Measurements from ENCODE around the gene SUOX. TPM values are rescaled to one million over a fixed set of nuclear protein-coding genes. Genes with fewer than 3 reads are reported as not detected.
"Not testable (repeated sequence)": the region's sequence is repeated elsewhere in the genome, so short reads cannot be mapped to it uniquely, and the experiment has no call there.

The SUOX gene
- total RNA-seq, 2 experiments from 2014 or later, result 2.4 to 2.7 TPM

- H3K36me3 Mint-ChIP-seq; POLR2A ChIA-PET; intact Hi-C loops (cut with micrococcal nuclease); H3K9me3 Mint-ChIP-seq; H3K4me3 Mint-ChIP-seq; H3K27ac Mint-ChIP-seq; DNase-seq; H3K27me3 Mint-ChIP-seq: not testable (repeated sequence)
- peaks cover 18% of the 10 kb centered on the region for H3K4me1 Mint-ChIP-seq (ENCODE audit: low read depth)
- CTCF ChIA-PET, result interaction anchor here (1.5 kb wide), 1 partner anchor 26 kb away, joined by 4 read pairs; no protein-coding TSS in a partner anchor
Measured at GRCh38 chr12:56003376-56003775, 6.3 kb downstream of the SUOX start.

GRCh38 chr12:56004211-56004610, 7.1 kb downstream of the SUOX start:
- DNase-seq, result no peak
- Mint-ChIP-seq H3K4me3 (no peak overlapping the region), H3K4me1 (ENCODE audit: low read depth) (peaks cover 22% of the 10 kb centered on the region), H3K9me3 (no peaks in the 10 kb centered on the region), H3K27me3 (no peaks in the 10 kb centered on the region), H3K36me3 (no peaks in the 10 kb centered on the region), H3K27ac (no peak overlapping the region)
- POLR2A ChIA-PET, result no interaction called here
- intact Hi-C loops (cut with micrococcal nuclease), result no loop called here
- CTCF ChIA-PET, result interaction anchor here (1.5 to 6.9 kb wide), 2 partner anchors 8 to 25 kb away, joined by 4 to 49 read pairs; partner anchors contain the start of gene SUOX

GRCh38 chr12:56007564-56008559, 10.8 kb downstream of the SUOX start:
- no peaks in the 10 kb centered on the region for H3K36me3 Mint-ChIP-seq
- peak overlapping the region; percentile 69 for H3K27ac Mint-ChIP-seq
- no peaks in the 10 kb centered on the region for H3K27me3 Mint-ChIP-seq
- H3K9me3 Mint-ChIP-seq, result no peaks in the 10 kb centered on the region
- intact Hi-C loops (cut with micrococcal nuclease), result loop anchor here (1.0 to 2.0 kb wide), 2 partner anchors 13 to 35 kb away; partner anchors contain the start of gene IKZF4
- H3K4me3 Mint-ChIP-seq, result peak overlapping the region; percentile 79
- CTCF ChIA-PET, result interaction anchor here (1.6 to 6.9 kb wide), 2 partner anchors 11 to 21 kb away, joined by 7 to 49 read pairs; partner anchors contain the start of gene SUOX
- POLR2A ChIA-PET, result interaction anchor here (1.0 to 1.4 kb wide), 6 partner anchors 8 to 96 kb away, joined by 3 to 5 read pairs (median 4); partner anchors contain the start of genes RAB5B and SUOX
- DNase-seq, result peak; percentile 71
- H3K4me1 Mint-ChIP-seq (ENCODE audit: low read depth), result peaks cover 24% of the 10 kb centered on the region

- intact Hi-C loops (cut with micrococcal nuclease), result no loop called here
- Mint-ChIP-seq H3K9me3 (no peaks in the 10 kb centered on the region), H3K4me3 (no peak overlapping the region), H3K27me3 (no peaks in the 10 kb centered on the region), H3K36me3 (no peaks in the 10 kb centered on the region), H3K4me1 (ENCODE audit: low read depth) (peaks cover 24% of the 10 kb centered on the region), H3K27ac (no peak overlapping the region)
- POLR2A ChIA-PET, result no interaction called here
- CTCF ChIA-PET, result interaction anchor here (0.6 to 6.9 kb wide), 4 partner anchors 13 to 295 kb away, joined by 3 to 49 read pairs (median 4); partner anchors contain the start of genes BLOC1S1 and SUOX
- DNase-seq, result no peak
Measured at GRCh38 chr12:56010111-56010570, 13.1 kb downstream of the SUOX start.

- no peak overlapping the region for H3K4me3 Mint-ChIP-seq
- no peak overlapping the region for H3K27ac Mint-ChIP-seq
- no peak for DNase-seq
- POLR2A ChIA-PET, result interaction anchor here (0.6 to 0.8 kb wide), 2 partner anchors 34 to 1057 kb away, joined by 3 to 4 read pairs; no protein-coding TSS in a partner anchor
- no peaks in the 10 kb centered on the region for H3K27me3 Mint-ChIP-seq
- intact Hi-C loops (cut with micrococcal nuclease), result no loop called here
- no peaks in the 10 kb centered on the region for H3K36me3 Mint-ChIP-seq
- CTCF ChIA-PET, result interaction anchor here (0.9 to 1.3 kb wide), 2 partner anchors 13 to 15 kb away, joined by 3 to 8 read pairs; no protein-coding TSS in a partner anchor
- H3K4me1 Mint-ChIP-seq (ENCODE audit: low read depth), result peaks cover 30% of the 10 kb centered on the region
- H3K9me3 Mint-ChIP-seq, result no peaks in the 10 kb centered on the region
Measured at GRCh38 chr12:56011509-56012090, 14.5 kb downstream of the SUOX start.

- intact Hi-C loops (cut with micrococcal nuclease), result no loop called here
- Mint-ChIP-seq H3K9me3 (no peaks in the 10 kb centered on the region), H3K27me3 (no peaks in the 10 kb centered on the region), H3K4me1 (ENCODE audit: low read depth) (peaks cover 19% of the 10 kb centered on the region), H3K36me3 (no peaks in the 10 kb centered on the region), H3K4me3 (no peak overlapping the region), H3K27ac (no peak overlapping the region)
- no peak for DNase-seq
- ChIA-PET POLR2A (interaction anchor here (1.0 to 1.1 kb wide), 2 partner anchors 27 to 40 kb away, joined by 3 to 4 read pairs; partner anchors contain the start of gene RAB5B), CTCF (interaction anchor here (0.7 to 1.1 kb wide), 2 partner anchors 16 to 67 kb away, joined by 3 read pairs; no protein-coding TSS in a partner anchor)
Measured at GRCh38 chr12:56013482-56013881, 16.4 kb downstream of the SUOX start.

GRCh38 chr12:56014205-56014604, 17.1 kb downstream of the SUOX start:
- ChIA-PET POLR2A (interaction anchor here (1.0 to 1.1 kb wide), 2 partner anchors 27 to 41 kb away, joined by 3 to 4 read pairs; partner anchors contain the start of gene RAB5B), CTCF (interaction anchor here (0.7 to 1.1 kb wide), 2 partner anchors 15 to 68 kb away, joined by 3 read pairs; no protein-coding TSS in a partner anchor)
- Mint-ChIP-seq H3K27me3 (no peaks in the 10 kb centered on the region), H3K36me3 (no peaks in the 10 kb centered on the region), H3K4me1 (ENCODE audit: low read depth) (peaks cover 15% of the 10 kb centered on the region), H3K4me3 (no peak overlapping the region), H3K27ac (no peak overlapping the region), H3K9me3 (no peaks in the 10 kb centered on the region)
- no peak for DNase-seq
- intact Hi-C loops (cut with micrococcal nuclease), result no loop called here

- no peak overlapping the region for H3K4me3 Mint-ChIP-seq
- intact Hi-C loops (cut with micrococcal nuclease), result no loop called here
- no peaks in the 10 kb centered on the region for H3K36me3 Mint-ChIP-seq
- H3K27ac Mint-ChIP-seq, result no peak overlapping the region
- no peaks in the 10 kb centered on the region for H3K27me3 Mint-ChIP-seq
- ChIA-PET POLR2A (no interaction called here), CTCF (no interaction called here)
- H3K4me1 Mint-ChIP-seq (ENCODE audit: low read depth), result peaks cover 26% of the 10 kb centered on the region
- H3K9me3 Mint-ChIP-seq, result no peaks in the 10 kb centered on the region
- no peak for DNase-seq
Measured at GRCh38 chr12:56017181-56017580, 20.1 kb downstream of the SUOX start.

GRCh38 chr12:56018356-56018755, 21.3 kb downstream of the SUOX start:
- no peaks in the 10 kb centered on the region for H3K9me3 Mint-ChIP-seq
- peaks cover 34% of the 10 kb centered on the region for H3K4me1 Mint-ChIP-seq (ENCODE audit: low read depth)
- intact Hi-C loops (cut with micrococcal nuclease), result no loop called here
- no peak overlapping the region for H3K27ac Mint-ChIP-seq
- no peak for DNase-seq
- H3K4me3 Mint-ChIP-seq, result no peak overlapping the region
- no peaks in the 10 kb centered on the region for H3K36me3 Mint-ChIP-seq
- H3K27me3 Mint-ChIP-seq, result no peaks in the 10 kb centered on the region
- POLR2A ChIA-PET, result no interaction called here
- CTCF ChIA-PET, result interaction anchor here (2.7 to 5.1 kb wide), 2 partner anchors 11 to 22 kb away, joined by 14 to 35 read pairs; partner anchors contain the start of gene SUOX

GRCh38 chr12:56020423-56021184, 23.5 kb downstream of the SUOX start, which contains the start of gene IKZF4:
TSS of gene IKZF4 (plus strand) at chr12:56021043. CDS start at chr12:56021494, 451 bp downstream.
- Mint-ChIP-seq H3K4me1 (ENCODE audit: low read depth) (peaks cover 32% of the 10 kb centered on the region), H3K4me3 (peak within 1 kb of the TSS; percentile 83), H3K36me3 (peaks cover 2% of the 10 kb centered on the region), H3K27me3 (no peaks in the 10 kb centered on the region), H3K9me3 (no peaks in the 10 kb centered on the region), H3K27ac (peak within 1 kb of the TSS; percentile 80)
- intact Hi-C loops (cut with micrococcal nuclease), result loop anchor here (1.0 to 2.0 kb wide), 2 partner anchors 13 to 20 kb away; partner anchors contain the start of gene RPS26
- POLR2A ChIA-PET, result interaction anchor here (0.6 to 1.0 kb wide), 2 partner anchors 19 to 20 kb away, joined by 3 to 4 read pairs; no protein-coding TSS in a partner anchor
- peak; percentile 41 for DNase-seq
- CTCF ChIA-PET, result interaction anchor here (1.0 to 5.1 kb wide), 6 partner anchors 9 to 27 kb away, joined by 3 to 35 read pairs (median 8); partner anchors contain the start of gene SUOX
